HG03095 (cell line): ENCODE data around the gene MYCBP.
"Not testable (repeated sequence)": the region's sequence is repeated elsewhere in the genome, so short reads cannot be mapped to it uniquely, and the experiment has no call there.

ENCODE experiments used
- ATAC-seq: cut with Tn5 transposase; IDR thresholded peaks from one replicate; pipeline ENCODE4 v1.9.1; 2021; ENCODE audit warnings: moderate library complexity; ENCODE audit not compliant: unreplicated experiment

MYCBP gene

GRCh38 chr1:38870996-38871395, 2.2 kb downstream of the MYCBP start:
- ATAC-seq: no peak

- ATAC-seq: no peak
Measured at GRCh38 chr1:38867208-38867607, 5.9 kb downstream of the MYCBP start.

- ATAC-seq: no peak
Measured at GRCh38 chr1:38865112-38865715, 7.9 kb downstream of the MYCBP start.

GRCh38 chr1:38860454-38860795, 12.7 kb downstream of the MYCBP start:
- no peak for ATAC-seq

- peak; percentile 88 for ATAC-seq
Measured at GRCh38 chr1:38859561-38860453, 13.3 kb downstream of the MYCBP start, which contains the start of gene RRAGC. Gene RRAGC, minus strand, starts transcription at chr1:38859772. Its CDS starts 126 bp downstream, at chr1:38859646.

- peak; percentile 19 for ATAC-seq
Measured at GRCh38 chr1:38858833-38859560, 14.2 kb downstream of the MYCBP start.

GRCh38 chr1:38852780-38853179, 20.4 kb downstream of the MYCBP start:
- ATAC-seq: peak; percentile 51

GRCh38 chr1:38848071-38848470, 25.1 kb downstream of the MYCBP start:
- ATAC-seq: no peak

GRCh38 chr1:38846210-38846609, 26.9 kb downstream of the MYCBP start:
- no peak for ATAC-seq

- ATAC-seq: not testable (repeated sequence)
Measured at GRCh38 chr1:38845088-38845487, 28.1 kb downstream of the MYCBP start.

GRCh38 chr1:38840281-38840680, 32.9 kb downstream of the MYCBP start:
- no peak for ATAC-seq

- ATAC-seq: no peak
Measured at GRCh38 chr1:38839363-38839762, 33.8 kb downstream of the MYCBP start.

GRCh38 chr1:38836316-38836715, 36.8 kb downstream of the MYCBP start:
- ATAC-seq: not testable (repeated sequence)

- peak; percentile 57 for ATAC-seq
Measured at GRCh38 chr1:38834937-38835827, 38.0 kb downstream of the MYCBP start.

GRCh38 chr1:38834221-38834782, 38.8 kb downstream of the MYCBP start:
- no peak for ATAC-seq

- ATAC-seq: no peak
Measured at GRCh38 chr1:38833146-38833545, 40.0 kb downstream of the MYCBP start.

GRCh38 chr1:38832370-38832734, 40.8 kb downstream of the MYCBP start:
- no peak for ATAC-seq

GRCh38 chr1:38831731-38832369, 41.3 kb downstream of the MYCBP start:
- no peak for ATAC-seq

- no peak for ATAC-seq
Measured at GRCh38 chr1:38829368-38829767, 43.8 kb downstream of the MYCBP start.

- no peak for ATAC-seq
Measured at GRCh38 chr1:38827318-38827717, 45.8 kb downstream of the MYCBP start.
